NCI-H345 treated with DMSO at 0.1 percent for 48 hours (cell line): Measurements from ENCODE around the gene RETSAT.
"Not testable (repeated sequence)": the region's sequence is repeated elsewhere in the genome, so short reads cannot be mapped to it uniquely, and the experiment has no call there.

Experiments
- DNase-seq: peaks from one replicate; lab custom pipeline; 2025; ENCODE audit not compliant: unreplicated experiment; lab: John Stamatoyannopoulos, UW

The RETSAT gene

DNA sequence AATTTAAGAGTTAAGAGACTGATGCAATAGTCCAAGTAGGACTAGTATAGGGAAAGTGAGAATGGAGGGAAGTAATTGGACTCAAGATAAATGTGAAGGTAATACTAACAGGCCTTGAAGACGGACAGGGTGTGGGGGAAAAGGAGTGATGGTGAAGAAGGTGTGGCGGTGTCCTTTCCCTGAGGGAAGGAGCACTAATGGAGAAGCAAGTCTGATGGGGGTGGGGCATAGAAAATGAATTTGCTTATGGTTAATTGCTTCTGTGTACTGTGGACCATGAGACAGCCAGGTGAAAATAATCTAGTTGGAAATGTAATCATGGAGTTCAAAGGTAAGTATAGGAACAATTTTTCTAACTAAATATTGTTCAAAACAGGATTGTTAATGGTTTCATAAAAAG is 19.4 kb downstream of the RETSAT start:
- no peak for DNase-seq

- not testable (repeated sequence) for DNase-seq
Measured at GRCh38 chr2:85333877-85334276, 20.5 kb downstream of the RETSAT start.

DNA sequence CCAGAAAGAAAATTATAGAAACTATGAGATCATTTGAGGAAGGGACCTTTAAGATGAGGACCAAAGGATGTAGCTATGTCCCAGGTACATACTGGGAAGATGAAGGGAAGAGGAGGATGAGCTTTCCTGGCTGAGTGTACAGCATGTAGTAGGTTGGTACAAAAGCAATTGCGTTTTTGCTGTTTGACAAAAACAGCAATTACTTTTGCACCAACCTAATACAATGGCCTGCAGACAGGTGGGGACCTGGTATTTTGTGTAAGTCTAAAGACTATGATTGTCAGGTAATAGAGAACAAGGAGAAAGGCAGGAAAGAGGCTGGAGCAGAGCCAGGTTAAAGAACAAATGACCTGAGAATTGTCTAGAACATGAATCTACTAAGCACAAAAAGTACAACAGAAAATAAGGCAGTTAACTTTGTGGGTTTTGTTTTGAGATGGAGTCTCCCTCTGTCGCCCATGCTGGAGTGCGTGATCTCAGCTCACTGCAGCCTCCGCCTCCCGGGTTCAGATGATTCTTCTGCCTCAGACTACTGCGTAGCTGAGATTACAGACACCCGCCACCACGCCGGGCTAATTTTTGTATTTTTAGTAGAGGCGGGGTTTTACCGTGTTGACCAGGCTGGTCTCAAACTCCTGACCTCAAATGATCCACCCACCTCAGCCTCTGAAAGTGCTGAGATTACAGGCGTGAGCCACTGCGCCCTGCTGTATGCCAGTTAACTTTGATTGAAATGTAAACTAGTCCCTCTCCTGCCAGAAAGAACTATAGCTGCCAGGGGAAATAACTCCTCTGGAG is 23.3 kb downstream of the RETSAT start:
- no peak for DNase-seq

DNA sequence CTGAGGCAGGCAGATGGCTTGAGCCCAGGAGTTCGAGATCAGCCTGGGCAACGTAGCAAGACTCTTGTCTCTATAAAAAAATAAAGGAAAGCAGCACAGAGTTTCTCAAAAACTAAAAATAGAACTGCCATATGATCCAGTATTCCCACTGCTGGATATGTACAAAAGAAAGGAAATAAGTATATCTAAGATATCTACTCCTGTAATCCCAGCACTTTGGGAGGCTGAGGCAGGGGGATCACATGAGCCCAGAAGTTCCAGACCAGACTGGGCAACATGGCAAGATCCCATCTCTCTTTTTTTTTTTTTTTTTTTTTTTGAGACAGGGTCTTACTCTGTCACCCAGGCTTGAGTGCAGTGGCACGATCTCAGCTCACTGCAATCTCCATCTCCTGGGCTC is 24.6 kb downstream of the RETSAT start:
- DNase-seq, result not testable (repeated sequence)

DNA sequence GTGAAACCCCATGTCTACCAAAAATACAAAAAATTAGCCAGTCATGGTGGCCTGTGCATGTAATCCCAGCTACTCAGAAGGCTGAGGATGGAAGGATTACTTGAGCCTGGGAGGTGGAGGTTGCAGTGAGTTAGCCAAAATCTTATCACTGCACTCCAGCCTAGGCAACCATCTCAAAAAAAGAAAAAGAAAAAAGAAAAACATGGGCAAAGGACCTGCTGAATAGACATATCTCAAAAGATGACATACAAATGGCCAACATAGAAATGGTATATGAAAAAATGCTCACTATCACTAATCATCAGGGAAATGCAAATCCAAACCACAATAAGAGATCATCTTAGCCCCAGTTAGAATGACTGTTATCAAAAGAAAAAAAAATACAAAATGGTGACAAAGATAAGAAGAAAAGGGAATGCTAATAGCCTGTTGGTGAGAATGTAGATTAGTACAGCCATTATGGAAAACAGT is 25.1 kb downstream of the RETSAT start:
- no peak for DNase-seq

DNA sequence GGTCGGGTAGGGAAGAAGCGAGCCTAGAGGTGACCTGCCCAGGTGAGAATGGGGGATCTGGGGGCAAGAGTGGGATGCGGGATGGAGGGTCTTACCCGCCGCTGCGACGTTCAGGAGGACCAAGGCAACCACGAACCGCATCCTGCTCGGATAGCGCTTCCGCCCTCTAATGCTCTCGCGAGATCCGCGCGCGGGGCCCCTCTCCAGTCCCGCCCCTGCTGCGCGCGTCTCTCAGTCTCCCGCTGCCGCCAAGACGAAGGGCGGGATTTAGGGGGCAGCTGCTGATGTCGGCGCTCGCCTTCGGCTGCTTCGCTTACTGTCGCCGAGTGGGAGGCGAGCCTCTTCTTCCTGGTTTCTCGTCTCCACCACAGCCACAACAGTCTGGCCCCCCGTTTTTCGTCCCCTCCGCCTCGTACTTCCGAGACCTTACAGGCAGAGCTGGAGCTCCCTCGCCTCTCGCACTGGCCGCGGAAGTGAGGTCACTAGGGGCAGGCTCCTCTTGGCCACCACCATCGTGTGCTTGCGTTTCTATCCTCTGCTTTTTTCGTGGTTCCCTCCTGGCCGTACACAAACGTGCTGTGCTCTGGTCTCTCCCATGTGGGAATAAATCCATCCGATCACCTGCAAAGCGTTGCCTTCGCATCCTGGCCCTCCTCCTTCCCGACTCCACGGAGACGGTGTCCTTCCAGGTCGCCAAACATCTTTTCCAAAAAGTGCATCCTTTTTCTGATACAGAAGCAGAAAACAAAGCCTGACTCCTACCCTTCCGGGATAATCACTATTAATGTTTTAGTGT is 26.3 kb downstream of the RETSAT start, which contains the start of gene TGOLN2:
TGOLN2 (minus strand) TSS at position 168 of the 796 bp plus-strand sequence; CDS start at position 141, 27 bp downstream.
- DNase-seq, result peak; percentile 84

DNA sequence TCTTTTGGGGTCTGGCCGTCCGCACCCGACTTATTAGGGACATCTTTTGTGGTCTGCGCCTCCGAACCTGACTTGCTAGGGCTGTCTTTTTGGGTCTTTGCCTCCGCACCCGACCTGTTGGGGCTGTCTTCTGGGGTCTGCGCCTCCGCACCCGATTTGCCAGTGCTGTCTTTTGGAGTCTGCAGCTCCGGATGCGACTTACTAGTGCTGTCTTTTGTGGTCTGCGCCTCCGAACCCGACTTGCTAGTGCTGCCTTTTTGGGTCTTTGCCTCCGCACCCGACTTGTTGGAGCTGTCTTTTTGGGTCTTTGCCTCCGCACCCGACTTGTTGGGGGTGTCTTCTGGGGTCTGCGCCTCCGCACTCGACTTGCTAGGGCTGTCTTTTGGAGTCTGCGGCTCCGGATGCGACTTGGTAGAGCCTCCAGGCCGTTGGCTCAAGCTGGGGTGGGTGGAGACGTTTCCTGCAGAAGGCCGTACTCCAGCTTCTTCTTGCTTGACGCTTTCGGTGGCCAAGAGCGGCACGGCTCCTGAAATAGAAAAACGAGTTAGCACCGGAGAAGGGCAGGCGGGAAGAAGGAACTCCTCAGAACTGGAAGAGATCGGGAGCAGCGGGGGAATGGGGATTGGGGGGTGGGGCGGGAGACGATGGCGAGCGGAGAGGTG is 27.0 kb downstream of the RETSAT start:
- DNase-seq, result no peak

- no peak for DNase-seq
Measured at GRCh38 chr2:85326406-85327159, 27.7 kb downstream of the RETSAT start.

DNA sequence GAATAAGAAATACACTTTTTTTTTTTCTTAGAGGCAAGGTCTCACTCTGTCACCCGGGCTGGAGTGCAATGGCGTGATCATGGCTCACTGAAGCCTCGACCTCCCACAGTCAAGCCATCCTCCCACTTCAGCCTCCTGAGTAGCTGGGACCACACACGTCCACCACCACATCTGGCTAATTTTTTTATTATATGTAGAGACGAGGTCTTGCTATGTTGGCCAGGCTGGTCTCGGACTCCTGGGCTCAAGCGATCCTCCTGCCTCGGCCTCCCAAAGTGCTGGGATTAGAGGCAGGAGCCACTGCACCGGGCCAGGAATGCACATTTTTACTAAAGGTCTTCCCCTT is 28.9 kb downstream of the RETSAT start:
- no peak for DNase-seq

- DNase-seq, result no peak
Measured at GRCh38 chr2:85324639-85325465, 29.5 kb downstream of the RETSAT start.

GRCh38 chr2:85323988-85324367 is 30.4 kb downstream of the RETSAT start:
- DNase-seq, result not testable (repeated sequence)

GRCh38 chr2:85323351-85323987 is 30.9 kb downstream of the RETSAT start:
- DNase-seq, result no peak

GRCh38 chr2:85319796-85320195 is 34.5 kb downstream of the RETSAT start:
- DNase-seq, result no peak

- DNase-seq, result no peak
Measured at GRCh38 chr2:85318222-85319074, 35.9 kb downstream of the RETSAT start.

DNA sequence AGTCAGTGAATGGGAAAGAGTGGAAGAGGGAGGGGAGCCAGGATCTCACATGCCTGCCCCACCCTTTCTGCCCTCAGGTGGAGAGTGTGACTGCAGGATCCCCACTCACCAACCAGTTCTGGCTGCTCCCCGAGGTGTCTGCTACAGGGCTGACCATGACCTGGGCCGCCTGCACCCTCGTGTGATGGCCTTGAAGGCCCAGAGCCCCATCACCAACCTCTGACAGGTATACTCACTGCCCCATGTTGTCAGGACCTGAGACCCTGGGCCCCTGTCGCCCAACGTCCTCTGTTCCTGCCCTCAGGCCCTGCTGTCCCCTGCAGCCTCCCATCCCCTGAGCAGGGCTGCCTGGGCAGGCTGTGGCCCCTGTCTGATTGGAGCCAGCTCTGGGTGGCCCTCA is 38.4 kb downstream of the RETSAT start:
- not testable (repeated sequence) for DNase-seq

GRCh38 chr2:85314884-85315242 is 39.5 kb downstream of the RETSAT start:
- DNase-seq, result no peak

DNA sequence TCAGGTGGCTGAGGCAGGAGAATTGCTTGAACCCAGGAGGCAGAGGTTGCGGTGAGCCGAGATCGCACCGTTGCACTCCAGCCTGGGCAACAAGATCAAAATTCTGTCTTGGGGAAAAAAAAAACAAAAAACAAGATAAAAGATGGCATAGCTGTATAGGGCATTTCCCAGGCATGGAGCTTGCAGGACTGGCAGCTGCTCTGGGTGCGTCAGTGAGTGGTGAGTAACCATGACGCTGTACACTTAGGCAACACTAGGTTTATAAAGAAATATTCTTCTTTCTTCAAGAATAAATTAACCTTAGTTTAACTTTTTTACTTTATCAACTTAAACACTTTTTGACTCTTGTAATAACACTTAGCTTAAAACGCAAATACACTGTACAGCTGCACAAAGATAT is 41.9 kb downstream of the RETSAT start:
- no peak for DNase-seq

- DNase-seq, result no peak
Measured at GRCh38 chr2:85310330-85310729, 44.0 kb downstream of the RETSAT start.
